Kasumi-1 (cell line): ENCODE measurements around the gene CCDC39.

Experiments used
- DNase-seq, 2 experiments: peaks; one replicate each; lab custom pipeline; 2025; lab: John Stamatoyannopoulos, UW

Gene CCDC39

GRCh38 chr3:180679178-180680096 is at the start of gene CCDC39:
Gene CCDC39, minus strand, starts transcription at chr3:180679489. Its CDS starts 109 bp downstream, at chr3:180679380.
- DNase-seq = no peak

- no peak for DNase-seq
Observed at GRCh38 chr3:180720012-180720411, 40.7 kb upstream of the CCDC39 start.

DNA sequence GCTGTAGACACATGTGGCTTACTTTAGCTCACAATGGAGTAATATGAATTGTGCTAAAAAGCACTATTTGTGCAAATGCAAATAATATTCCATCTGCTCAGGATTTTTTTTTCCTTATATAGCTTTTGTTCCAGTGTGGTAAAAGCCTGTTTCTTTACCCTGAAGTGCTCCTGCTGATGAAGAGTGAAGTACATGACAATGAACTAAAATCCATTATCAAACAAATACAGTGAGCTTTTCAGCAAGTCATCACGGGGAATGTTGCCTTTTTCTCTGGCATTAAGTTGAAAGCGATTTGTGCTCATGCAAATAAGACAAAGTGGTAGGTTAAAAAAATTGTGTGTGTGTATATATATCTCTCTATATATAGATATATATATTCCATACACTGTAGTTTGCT is 28.6 kb upstream of the CCDC39 start:
- no peak for DNase-seq

DNA sequence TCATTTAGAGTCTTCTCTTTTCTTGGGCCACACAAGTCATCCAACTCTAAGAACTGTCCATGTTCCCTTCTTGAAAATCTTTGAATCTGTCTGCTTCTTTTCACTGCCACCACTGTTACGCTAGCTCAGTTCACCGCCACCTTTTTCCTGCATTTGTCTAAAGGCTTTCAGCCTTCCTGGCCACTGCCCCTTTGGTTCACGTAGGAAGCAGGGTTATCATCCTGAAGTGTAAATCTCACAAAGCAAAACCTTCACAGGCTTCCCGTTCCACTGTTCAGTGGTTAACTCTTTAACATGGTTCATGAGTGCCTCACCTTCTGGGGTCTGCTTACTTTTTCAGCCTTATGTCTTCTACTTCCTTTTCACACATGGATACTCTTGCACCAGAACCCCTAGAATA is 26.3 kb upstream of the CCDC39 start:
- DNase-seq = no peak

DNA sequence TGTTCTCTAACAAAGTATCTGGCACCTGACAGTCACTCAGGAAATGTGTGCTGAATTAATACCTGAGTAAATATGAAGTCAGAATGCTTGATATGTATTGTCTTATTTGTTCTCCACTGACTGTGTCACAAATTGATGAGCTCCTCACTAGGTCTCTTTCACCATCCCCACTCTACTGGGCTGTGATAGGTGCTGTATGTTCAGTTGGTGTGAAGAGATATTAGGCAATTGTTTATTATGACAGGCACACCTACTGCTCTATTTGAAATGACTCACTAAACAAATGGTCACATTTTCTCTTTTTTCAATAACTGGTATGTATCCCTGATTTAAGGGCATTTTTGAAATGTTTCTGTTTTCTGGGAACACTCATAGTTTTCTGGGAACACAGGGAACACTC is 25.2 kb upstream of the CCDC39 start:
- DNase-seq = no peak

DNA sequence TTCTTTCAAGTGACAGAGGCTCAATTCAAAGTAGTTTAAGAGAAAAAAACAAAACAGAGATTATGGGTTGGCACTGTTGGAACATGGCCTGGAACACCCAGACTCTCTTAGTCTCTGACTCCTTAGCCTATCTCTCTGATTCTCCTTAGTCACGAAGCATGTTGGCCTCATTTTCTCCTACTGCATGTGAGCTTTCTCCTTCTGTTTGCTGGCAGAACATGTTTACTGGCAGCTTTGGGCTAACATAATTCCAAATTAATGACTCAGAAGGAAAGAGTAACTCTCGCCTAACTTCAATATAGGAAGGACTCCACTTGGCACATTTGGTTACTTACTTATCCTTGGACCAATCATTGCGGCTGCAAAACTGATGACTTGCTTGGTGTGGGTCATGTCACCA is 21.7 kb upstream of the CCDC39 start:
- DNase-seq = no peak

- DNase-seq = no peak
Observed at GRCh38 chr3:180698760-180699270, 19.5 kb upstream of the CCDC39 start.

DNA sequence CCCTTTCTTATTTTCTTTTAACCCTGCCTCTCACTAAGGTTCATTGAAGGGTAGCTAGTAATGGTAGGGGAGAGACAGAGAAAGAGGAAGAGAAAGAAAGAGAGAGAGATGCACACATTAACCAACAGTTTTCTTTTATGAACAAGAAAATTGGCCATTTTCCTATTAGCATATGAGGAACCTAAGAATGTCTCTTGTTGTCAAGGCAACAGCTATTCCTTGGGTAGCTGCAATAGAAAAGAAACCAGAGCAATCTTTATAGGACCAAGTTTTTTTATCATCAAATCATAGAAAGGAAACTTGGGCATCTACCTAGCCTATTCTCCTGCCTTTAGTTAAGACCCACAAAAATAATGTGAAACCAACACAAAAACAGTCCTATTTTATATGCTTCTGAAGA is 15.0 kb upstream of the CCDC39 start:
- DNase-seq = no peak

- no peak for DNase-seq
Observed at GRCh38 chr3:180693656-180694055, 14.4 kb upstream of the CCDC39 start.

GRCh38 chr3:180690061-180690460 is 10.8 kb upstream of the CCDC39 start:
- DNase-seq = peak; percentile 3 to 9

DNA sequence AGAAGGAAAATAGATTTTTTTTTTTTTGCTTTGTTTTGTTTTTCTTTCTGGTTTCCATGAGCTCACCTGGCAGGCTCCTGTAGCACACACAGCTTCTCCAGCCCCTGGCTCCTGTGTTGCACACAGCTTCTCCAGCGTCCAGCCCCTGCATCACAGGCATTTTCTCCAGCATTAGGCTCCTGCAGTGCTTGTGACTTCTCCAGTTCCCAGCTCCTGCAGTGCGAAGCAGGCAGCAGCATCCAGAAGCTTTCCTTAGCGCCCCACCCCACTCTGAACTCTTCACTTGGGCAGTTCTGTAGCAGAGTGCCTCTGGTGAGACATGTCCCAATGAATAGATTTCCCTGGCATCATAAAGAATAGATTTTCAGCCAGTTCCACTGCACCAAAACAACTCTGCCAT is 5.5 kb upstream of the CCDC39 start:
- no peak for DNase-seq

GRCh38 chr3:180683816-180684215 is 4.5 kb upstream of the CCDC39 start:
- no peak for DNase-seq

- DNase-seq = no peak
Observed at GRCh38 chr3:180680097-180680430, 775 bp upstream of the CCDC39 start.

GRCh38 chr3:180678231-180678630 is 1.1 kb downstream of the CCDC39 start:
- DNase-seq = no peak

- no peak for DNase-seq
Observed at GRCh38 chr3:180661444-180661843, 17.8 kb downstream of the CCDC39 start.

DNA sequence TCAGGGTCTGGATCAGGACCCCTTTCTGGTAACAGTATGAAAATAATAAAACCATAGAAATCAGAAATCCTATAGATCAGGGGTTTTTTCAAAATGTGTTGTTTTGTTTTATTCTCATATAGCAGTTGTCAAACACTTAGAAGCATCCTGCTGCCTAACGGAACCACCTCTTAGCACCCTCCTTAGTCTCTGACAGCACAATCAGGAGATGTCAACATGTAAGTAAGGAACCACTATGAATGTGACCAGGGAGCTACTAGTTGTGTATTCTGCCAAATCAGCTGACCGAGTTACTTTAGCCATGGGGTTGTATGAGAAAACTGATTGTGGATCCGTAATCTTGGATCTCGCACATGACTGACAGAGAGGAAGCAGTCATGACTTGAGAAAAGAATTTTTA is 22.2 kb downstream of the CCDC39 start:
- no peak for DNase-seq

GRCh38 chr3:180656406-180656805 is 22.9 kb downstream of the CCDC39 start:
- DNase-seq = no peak

- DNase-seq = peak in 1 of 2 experiments; percentile 32
Observed at GRCh38 chr3:180646187-180646790, 33.0 kb downstream of the CCDC39 start.

DNA sequence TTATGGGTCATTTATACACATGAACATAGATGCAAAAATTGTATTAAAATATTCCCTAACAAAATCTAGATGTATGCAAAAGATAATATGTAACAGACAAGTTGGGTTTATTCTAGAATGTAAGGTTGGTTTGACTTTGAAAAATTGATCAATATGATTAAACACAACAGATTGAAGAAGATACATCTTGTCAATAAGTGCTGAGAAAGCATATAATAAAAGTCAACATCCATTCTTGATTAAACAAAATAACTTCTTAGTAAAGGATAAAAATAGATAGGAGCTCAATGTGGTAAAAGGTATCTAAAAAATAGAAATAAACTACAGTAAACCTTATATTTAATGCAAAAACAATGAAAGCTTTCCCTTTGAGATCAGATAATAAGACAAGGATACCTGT is 38.3 kb downstream of the CCDC39 start:
- DNase-seq = no peak

GRCh38 chr3:180633722-180634121 is 45.6 kb downstream of the CCDC39 start:
- DNase-seq = no peak

GRCh38 chr3:180631317-180631716 is 48.0 kb downstream of the CCDC39 start:
- DNase-seq = peak; percentile 1 to 6

DNA sequence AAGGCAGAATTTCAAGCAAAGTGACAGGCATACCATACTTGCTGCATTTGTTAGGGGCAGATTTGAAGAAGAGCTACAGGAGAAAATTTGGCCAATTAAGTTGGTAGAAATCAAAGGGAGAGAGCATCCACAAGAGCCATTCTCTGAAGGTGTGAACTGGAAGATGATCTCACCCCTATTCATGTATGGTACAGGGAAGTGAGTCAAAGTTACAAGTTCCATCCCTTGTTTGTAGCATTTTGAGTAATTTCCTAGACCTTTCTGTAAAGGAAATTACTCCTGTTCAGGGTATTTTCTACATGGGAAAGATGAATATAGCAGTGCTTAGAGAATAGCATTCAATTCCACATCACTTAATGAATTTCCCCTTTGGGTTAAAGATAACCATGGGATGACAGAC is 48.9 kb downstream of the CCDC39 start:
- no peak for DNase-seq

GRCh38 chr3:180626844-180627243 is 52.4 kb downstream of the CCDC39 start:
- DNase-seq = no peak
